RPMI8226 (cell line): ENCODE data around the gene TMEM38B.
A peak's percentile ranks its signal among the peaks of the same experiment; 100 is the strongest.

Experiments used
- DNase-seq: peaks from one replicate; pipeline ENCODE4 v3.0.0-alpha.2; 2015

The TMEM38B gene

GRCh38 chr9:105694190-105694847 lies at the start of gene TMEM38B:
TMEM38B (plus strand) TSS chr9:105694541; CDS start chr9:105694661, 120 bp downstream.
- peak; percentile 86 for DNase-seq

- no peak for DNase-seq
These were observed 47.3 kb upstream of the TMEM38B start for GRCh38 chr9:105646879-105647594.

GRCh38 chr9:105647595-105648349 lies 46.6 kb upstream of the TMEM38B start:
- no peak for DNase-seq

DNA sequence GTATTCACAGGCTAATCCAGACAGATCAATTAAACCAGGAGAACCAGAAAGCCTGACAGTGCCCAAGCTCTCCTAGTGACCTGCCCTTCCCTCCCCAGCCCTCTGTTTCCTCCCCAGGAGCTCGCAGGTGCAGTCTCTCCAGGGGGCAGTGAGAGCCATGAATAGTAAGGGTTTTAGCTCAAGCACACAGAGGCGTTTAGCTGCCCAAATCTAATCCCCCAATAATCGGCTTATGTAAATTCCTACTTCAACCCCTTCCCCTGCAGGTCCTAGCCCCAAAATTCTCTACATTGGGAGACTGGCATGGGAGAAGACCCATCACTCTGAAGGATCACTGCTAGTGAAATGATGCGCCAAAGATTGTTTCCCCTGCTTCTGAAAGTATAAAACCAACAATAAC lies 42.5 kb upstream of the TMEM38B start:
- DNase-seq = no peak

GRCh38 chr9:105656131-105656921 lies 38.0 kb upstream of the TMEM38B start:
- peak; percentile 4 for DNase-seq

DNA sequence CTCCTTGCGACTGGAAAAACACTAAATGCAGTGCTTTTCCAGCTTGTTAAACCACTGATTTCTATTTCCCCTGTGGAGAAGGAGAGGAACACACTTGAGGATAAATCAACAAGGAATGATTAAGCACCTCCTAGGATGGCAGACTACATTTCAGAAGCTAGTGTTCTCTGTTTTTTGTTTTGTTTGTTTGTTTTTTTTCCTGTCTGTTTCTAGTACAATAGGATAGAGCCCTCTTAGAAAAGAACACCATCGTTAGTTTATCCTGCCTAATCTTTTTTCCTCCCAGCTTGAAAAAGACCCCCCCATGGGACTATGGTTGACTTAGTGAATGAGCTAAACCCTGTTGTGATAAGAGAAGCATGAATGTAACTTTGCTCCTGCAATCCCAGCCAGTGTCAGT lies 36.0 kb upstream of the TMEM38B start:
- DNase-seq = no peak

GRCh38 chr9:105661011-105661410 lies 33.3 kb upstream of the TMEM38B start:
- no peak for DNase-seq

- no peak for DNase-seq
These were observed 31.9 kb upstream of the TMEM38B start, which contains the start of gene TAL2 for GRCh38 chr9:105662184-105663104. TAL2 (plus strand) TSS chr9:105662457; CDS start chr9:105662497, 40 bp downstream.

DNA sequence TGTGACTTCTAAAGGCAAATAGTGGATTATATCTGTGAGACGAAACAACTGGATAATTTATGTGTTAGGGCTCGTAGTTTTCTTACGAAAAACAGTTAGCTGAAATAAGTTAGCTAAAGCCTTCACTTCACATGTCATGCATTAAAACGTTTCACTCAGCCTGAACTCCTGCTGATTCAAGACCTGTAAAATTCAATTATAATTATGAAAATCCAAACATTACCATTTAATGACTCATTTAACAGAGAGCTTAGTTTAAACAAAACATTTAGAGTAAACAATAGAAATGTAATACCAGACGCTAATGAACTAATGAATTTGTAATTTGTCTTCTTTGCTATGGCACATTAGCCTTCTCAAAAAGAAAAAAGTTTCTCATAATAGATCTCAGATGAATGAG lies 30.4 kb upstream of the TMEM38B start:
- DNase-seq = no peak

DNA sequence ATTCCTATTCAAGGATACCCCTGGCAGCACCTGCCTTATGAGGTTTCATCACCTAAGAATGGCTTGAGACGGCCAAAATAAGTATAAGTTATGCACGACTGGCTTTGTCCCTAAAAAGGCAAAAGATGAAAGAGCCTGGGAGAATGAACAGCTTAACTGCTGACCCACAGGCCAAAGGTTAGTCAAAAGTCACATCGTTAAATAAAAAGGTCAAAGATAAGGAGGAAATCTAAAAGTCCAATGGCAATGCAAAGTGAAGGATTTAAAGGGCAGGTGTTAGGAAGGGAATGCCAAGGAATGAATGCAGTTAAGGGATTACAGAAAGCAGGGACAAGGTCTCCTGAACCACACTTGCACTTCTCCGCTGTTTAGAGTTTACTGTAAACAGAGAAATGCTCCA lies 26.5 kb upstream of the TMEM38B start:
- no peak for DNase-seq

DNA sequence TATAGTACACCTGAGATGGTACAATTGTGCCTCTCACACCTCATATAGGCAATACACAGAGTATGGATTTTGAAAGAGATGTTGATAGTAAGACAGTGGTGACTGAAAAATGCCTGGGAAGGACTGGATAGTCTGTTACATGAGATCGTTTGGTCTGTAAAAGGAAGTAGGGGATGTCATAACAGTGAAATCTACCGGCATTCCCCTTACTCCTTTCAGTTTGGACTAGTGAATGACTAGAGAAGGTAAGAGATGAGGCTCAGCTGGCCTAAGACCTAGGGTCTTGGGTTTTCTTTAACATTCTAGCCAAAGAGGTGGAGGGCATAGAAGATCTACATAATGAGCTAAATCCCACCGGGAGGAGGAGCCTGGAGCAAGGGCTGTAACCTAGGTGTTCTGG lies 24.0 kb upstream of the TMEM38B start:
- DNase-seq = no peak

GRCh38 chr9:105670775-105671174 lies 23.6 kb upstream of the TMEM38B start:
- DNase-seq = no peak

DNA sequence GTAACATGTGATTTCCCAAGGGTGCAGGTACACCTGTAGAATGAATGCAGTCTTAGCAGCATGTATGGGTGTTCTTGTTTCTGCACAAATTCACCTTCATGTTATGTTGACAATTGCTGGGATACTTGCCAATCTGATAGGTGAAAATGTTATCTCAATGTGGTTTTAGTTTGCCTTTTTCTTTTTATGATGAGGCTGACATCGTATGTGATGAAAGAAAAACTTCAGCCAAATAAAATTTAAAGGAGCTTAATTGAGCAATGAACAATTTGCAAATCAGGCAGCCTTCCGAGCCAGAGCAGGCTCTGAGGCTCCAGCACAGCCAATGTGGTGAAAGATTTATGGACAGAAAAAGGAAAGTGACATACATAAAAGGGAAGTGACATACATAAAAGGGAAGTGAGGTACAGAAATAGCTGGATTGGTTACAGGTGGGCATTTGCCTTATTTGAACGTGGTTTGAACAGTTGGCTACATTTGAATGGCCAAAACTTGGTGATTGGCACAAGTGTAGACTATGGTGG lies 21.6 kb upstream of the TMEM38B start:
- no peak for DNase-seq

DNA sequence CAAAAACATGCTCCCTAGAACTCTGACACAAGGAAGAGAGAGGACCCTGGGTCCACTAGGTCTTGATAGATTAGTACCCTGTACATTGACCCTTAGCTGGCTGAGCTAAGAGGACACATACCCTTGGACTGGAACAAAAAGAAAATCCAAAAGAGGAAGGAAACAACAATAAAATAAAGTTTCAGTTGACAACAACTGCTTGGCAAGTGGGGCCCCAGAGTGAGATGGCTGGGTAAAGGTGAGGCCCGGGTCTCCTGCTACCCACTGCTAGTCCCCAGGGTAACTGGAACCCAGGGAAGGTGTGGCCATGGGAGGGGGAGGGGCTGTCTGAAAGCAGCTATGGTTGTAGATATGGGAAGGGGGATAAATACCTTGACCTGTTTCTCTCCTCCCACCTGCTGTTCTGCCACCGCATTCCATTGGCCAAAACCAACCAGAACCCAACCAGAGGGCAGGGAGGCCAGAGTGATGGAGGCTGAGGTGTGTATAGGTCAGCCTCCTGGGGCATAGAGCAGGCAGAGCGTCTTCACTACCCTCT lies 20.4 kb upstream of the TMEM38B start:
- DNase-seq = no peak

GRCh38 chr9:105676351-105676923 lies 17.9 kb upstream of the TMEM38B start:
- no peak for DNase-seq

DNA sequence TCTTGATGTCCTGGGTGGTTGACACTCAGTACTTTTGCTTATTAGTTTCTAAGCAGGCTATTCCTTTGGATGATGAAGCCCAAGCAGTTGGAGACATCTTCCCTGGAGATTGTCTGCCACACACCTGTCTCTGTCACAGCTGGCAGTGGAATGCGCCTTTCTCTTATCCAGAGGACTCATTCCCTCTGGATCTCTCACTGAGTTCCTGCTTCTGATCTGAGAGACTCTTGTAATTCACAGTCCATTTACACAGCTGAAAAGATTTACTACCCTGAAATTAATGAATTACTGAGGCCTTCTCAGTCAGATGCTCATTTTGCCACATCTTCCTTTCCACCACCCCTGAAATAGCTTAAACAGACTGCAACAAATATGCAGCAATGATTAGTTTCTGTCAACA lies 16.2 kb upstream of the TMEM38B start:
- DNase-seq = no peak

DNA sequence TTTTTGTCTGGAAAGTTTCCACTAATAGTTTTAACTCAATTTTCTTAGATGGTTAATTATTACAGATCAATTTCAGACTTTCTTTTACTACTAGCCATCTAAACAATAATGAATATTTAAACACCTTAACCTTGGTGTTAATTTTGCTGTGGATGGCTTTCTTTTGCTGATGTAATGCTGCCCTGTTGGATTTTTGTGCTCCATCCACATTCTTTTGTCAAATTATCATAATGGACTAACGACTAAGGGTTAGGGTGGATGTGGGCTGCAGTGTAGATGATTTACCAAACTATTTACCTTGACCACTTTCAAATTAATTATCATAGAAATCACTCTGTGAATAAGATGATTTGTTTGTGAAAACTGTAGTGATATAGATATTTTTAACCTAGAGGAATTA lies 15.6 kb upstream of the TMEM38B start:
- DNase-seq = no peak

DNA sequence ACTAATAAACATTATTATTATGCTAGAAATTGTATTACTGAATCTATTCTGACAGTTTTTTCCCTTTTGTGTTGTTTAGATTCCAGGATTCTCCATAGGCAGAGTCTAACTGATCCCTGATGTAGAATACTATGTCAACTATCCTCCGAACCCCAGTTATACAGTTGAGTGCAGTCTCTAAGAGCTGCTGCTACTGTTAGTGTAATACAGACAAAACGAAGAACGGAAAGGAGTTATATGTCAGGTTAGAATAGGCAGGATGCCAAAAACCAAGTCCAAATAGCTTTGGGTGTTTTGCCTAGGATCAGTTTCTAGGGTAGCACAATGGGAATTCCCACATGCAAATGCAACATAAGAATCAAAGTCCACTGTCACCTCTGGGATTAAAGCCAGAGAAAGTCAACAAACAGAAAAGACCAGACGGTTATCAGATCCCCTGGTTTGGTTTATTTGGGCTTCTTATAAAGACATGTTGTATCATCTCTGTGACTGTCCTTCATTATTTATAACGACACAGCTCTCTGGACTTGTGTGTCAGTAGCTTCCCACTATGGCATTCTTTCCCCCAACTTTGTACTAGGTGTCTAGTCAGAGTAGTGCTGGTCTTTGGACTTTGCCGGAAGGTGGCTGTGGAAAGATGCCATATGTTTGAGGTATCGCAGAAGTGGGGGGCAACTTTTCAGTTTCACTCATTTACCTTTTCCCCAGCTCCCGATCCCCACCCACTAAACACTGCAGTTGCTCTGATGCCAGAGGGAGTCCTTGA lies 14.9 kb upstream of the TMEM38B start:
- DNase-seq = no peak

GRCh38 chr9:105681313-105681712 lies 13.0 kb upstream of the TMEM38B start:
- DNase-seq = no peak

- no peak for DNase-seq
These were observed 12.6 kb upstream of the TMEM38B start for GRCh38 chr9:105681724-105682123.
